Hepatocyte (in vitro differentiated cells): ENCODE data around the gene CORIN. TPM values are rescaled to one million over a fixed set of nuclear protein-coding genes. Genes with fewer than 3 reads are reported as not detected.

Source experiments
- DNase-seq: peaks from one replicate; pipeline ENCODE4 v3.0.0-alpha.2; 2016; ENCODE audit warnings: low spot score
- H2AFZ ChIP-seq: fragments of 200-600 bp; sonication (generic); 2 replicates; pipeline ENCODE4 v1.6.0; 2016; ENCODE audit warnings: antibody characterized with exemption, mild to moderate bottlenecking
- H3K27ac ChIP-seq: fragments of 200-600 bp; sonication (generic); 2 replicates; pipeline ENCODE4 v1.5.1; 2016; ENCODE audit warnings: mild to moderate bottlenecking
- H3K27me3 ChIP-seq: fragments of 200-600 bp; sonication (generic); 2 replicates; pipeline ENCODE4 v1.6.1; 2016
- H3K36me3 ChIP-seq: fragments of 200-600 bp; sonication (generic); replicated peaks from 2 replicates; pipeline ENCODE4 v1.5.1; 2016; ENCODE audit warnings: low read depth; ENCODE audit not compliant: insufficient read depth
- H3K4me1 ChIP-seq: fragments of 200-600 bp; sonication (generic); 2 replicates; pipeline ENCODE4 v1.5.1; 2016; ENCODE audit warnings: mild to moderate bottlenecking, moderate library complexity; ENCODE audit not compliant: insufficient read depth
- H3K4me2 ChIP-seq: fragments of 200-600 bp; sonication (generic); 2 replicates; pipeline ENCODE4 v1.6.0; 2016
- H3K4me3 ChIP-seq: fragments of 200-600 bp; sonication (generic); 2 replicates; pipeline ENCODE4 v1.5.1; 2016; ENCODE audit warnings: mild to moderate bottlenecking
- H3K79me2 ChIP-seq: fragments of 200-600 bp; sonication (generic); 2 replicates; pipeline ENCODE4 v1.6.0; 2017; ENCODE audit warnings: mild to moderate bottlenecking
- H3K9me2 ChIP-seq: fragments of 200-600 bp; sonication (generic); replicated peaks from 2 replicates; pipeline ENCODE4 v1.6.0; 2017; ENCODE audit warnings: mild to moderate bottlenecking; ENCODE audit not compliant: insufficient read depth
- H3K9me3 ChIP-seq: fragments of 200-600 bp; sonication (generic); 2 replicates; pipeline ENCODE4 v1.5.1; 2016; ENCODE audit warnings: low read depth, mild to moderate bottlenecking
- H4K20me1 ChIP-seq: fragments of 200-600 bp; sonication (generic); 2 replicates; pipeline ENCODE4 v1.6.0; 2016; ENCODE audit warnings: mild to moderate bottlenecking; ENCODE audit not compliant: insufficient read depth, poor library complexity, severe bottlenecking
- CTCF ChIP-seq: fragments of 200-600 bp; sonication (generic); IDR thresholded peaks from 2 replicates; pipeline ENCODE4 v1.5.1; 2016; ENCODE audit warnings: antibody characterized with exemption, mild to moderate bottlenecking; ENCODE audit not compliant: poor library complexity
- EZH2 ChIP-seq: fragments of 200-600 bp; sonication (generic); IDR thresholded peaks from 2 replicates; pipeline ENCODE4 v1.6.1; 2016; ENCODE audit warnings: antibody characterized with exemption, mild to moderate bottlenecking, borderline replicate concordance
- EZH2phosphoT487 ChIP-seq: fragments of 200-600 bp; sonication (generic); IDR thresholded peaks from one replicate; pipeline ENCODE4 v1.6.1; 2018; ENCODE audit warnings: antibody characterized with exemption, mild to moderate bottlenecking, low read depth, moderate library complexity; ENCODE audit not compliant: unreplicated experiment, severe bottlenecking
- WGBS: methylation state at CpG from one replicate; pipeline ENCODE4 v1.1.6; 2016; ENCODE audit warnings: low lambda C conversion rate; ENCODE audit errors: missing lambda C conversion rate; 5-methylcytosine and 5-hydroxymethylcytosine counted together
- polyA plus RNA-seq: library from polyadenylated mRNA; unstranded; fragments of >200 nt; fragmentation: Nextera tagmentation; extraction: Ambion mirVana; gene quantifications from 2 replicates; pipeline ENCODE4 v1.2.1, GENCODE V29; 2016
- total RNA-seq: library from RNA; depleted of rRNA; stranded (reverse); fragments of >200 nt; gene quantifications from 2 replicates; pipeline ENCODE4 v1.2.3, GENCODE V29; 2014

Gene CORIN
- total and polyA plus RNA-seq, 2 experiments from 2014 or later, result 0.13 to 0.40 TPM

GRCh38 chr4:47703008-47703407 lies 134.9 kb downstream of the CORIN start:
- Histone ChIP-seq H2AFZ (no peak overlapping the region), H4K20me1 (no peaks in the 10 kb centered on the region), H3K4me2 (no peak overlapping the region), H3K79me2 (no peaks in the 10 kb centered on the region), H3K9me3 (no peaks in the 10 kb centered on the region), H3K9me2 (no peaks in the 10 kb centered on the region), H3K36me3 (no peaks in the 10 kb centered on the region), H3K27me3 (peaks cover 6% of the 10 kb centered on the region), H3K4me1 (no peaks in the 10 kb centered on the region), H3K27ac (no peak overlapping the region), H3K4me3 (no peak overlapping the region)
- DNase-seq, result no peak
- TF ChIP-seq EZH2phosphoT487, result no peak
- 70% methylated on average over 5 of the region's 5 CpGs for WGBS

GRCh38 chr4:47701286-47701685 lies 136.6 kb downstream of the CORIN start:
- Histone ChIP-seq H3K4me3 (no peak overlapping the region), H3K4me1 (no peaks in the 10 kb centered on the region), H3K27ac (no peak overlapping the region), H3K79me2 (no peaks in the 10 kb centered on the region), H3K4me2 (no peak overlapping the region), H2AFZ (no peak overlapping the region), H3K9me2 (no peaks in the 10 kb centered on the region), H3K9me3 (no peaks in the 10 kb centered on the region), H3K27me3 (peaks cover 6% of the 10 kb centered on the region), H4K20me1 (no peaks in the 10 kb centered on the region), H3K36me3 (no peaks in the 10 kb centered on the region)
- TF ChIP-seq EZH2phosphoT487 (no peak), EZH2 (no peak), CTCF (no peak)
- DNase-seq, result no peak

GRCh38 chr4:47698837-47699236 lies 139.0 kb downstream of the CORIN start:
- 69% methylated on average over 3 of the region's 3 CpGs for WGBS
- Histone ChIP-seq H3K79me2 (no peaks in the 10 kb centered on the region), H3K4me1 (no peaks in the 10 kb centered on the region), H3K27me3 (peaks cover 6% of the 10 kb centered on the region), H3K9me3 (no peaks in the 10 kb centered on the region), H3K27ac (no peak overlapping the region), H3K9me2 (no peaks in the 10 kb centered on the region), H3K4me3 (no peak overlapping the region), H3K4me2 (no peak overlapping the region), H4K20me1 (no peaks in the 10 kb centered on the region), H3K36me3 (no peaks in the 10 kb centered on the region), H2AFZ (no peak overlapping the region)
- TF ChIP-seq CTCF, result no peak
- TF ChIP-seq EZH2, result no peak
- TF ChIP-seq EZH2phosphoT487, result no peak
- no peak for DNase-seq

DNA sequence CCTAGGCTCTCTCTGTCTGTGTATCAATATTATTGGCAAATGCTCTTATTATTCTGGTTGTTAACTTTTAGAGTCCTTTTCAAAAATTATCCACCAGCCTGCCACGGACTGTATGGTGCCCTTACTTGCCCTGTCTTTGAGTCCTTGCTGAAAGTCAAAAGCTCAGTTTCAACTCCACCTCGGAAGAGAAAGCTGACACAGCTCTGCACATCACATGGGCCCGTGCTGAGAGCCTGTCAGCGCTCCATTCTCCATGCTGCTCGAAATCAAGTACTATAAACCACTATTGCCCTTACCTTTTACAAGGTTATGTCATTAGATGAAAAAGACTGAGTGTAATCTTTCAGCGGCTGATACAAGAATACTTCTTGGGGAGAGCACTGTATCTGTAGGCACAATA lies 141.0 kb downstream of the CORIN start:
- no peak for DNase-seq
- WGBS, result 88% methylated on average over 6 of the region's 6 CpGs
- Histone ChIP-seq H3K9me2 (no peaks in the 10 kb centered on the region), H3K79me2 (no peaks in the 10 kb centered on the region), H4K20me1 (no peaks in the 10 kb centered on the region), H3K4me3 (no peak overlapping the region), H3K27ac (no peak overlapping the region), H3K36me3 (no peaks in the 10 kb centered on the region), H2AFZ (no peak overlapping the region), H3K9me3 (no peaks in the 10 kb centered on the region), H3K27me3 (peaks cover 6% of the 10 kb centered on the region), H3K4me2 (no peak overlapping the region), H3K4me1 (no peaks in the 10 kb centered on the region)
- no peak for TF ChIP-seq EZH2
- TF ChIP-seq EZH2phosphoT487, result no peak
- no peak for TF ChIP-seq CTCF
